ENCODE data around the gene OR6X1.

OR6X1 gene, protein sequence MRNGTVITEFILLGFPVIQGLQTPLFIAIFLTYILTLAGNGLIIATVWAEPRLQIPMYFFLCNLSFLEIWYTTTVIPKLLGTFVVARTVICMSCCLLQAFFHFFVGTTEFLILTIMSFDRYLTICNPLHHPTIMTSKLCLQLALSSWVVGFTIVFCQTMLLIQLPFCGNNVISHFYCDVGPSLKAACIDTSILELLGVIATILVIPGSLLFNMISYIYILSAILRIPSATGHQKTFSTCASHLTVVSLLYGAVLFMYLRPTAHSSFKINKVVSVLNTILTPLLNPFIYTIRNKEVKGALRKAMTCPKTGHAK

DNA sequence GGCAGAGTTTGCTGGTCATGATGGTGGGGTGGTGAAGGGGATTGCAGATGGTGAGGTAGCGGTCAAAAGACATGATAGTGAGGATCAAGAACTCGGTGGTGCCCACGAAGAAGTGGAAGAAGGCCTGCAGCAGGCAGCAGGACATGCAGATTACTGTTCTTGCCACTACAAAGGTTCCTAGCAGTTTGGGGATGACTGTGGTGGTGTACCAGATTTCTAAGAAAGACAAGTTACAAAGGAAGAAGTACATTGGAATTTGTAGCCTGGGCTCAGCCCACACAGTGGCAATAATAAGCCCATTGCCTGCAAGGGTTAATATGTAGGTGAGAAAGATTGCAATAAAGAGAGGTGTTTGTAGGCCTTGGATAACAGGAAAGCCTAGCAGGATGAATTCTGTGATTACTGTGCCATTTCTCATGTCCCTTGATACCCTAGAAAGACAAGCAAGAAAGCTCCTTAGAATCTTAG lies at the start of gene OR6X1:
OR6X1 (minus strand) TSS at position 418 of the 468 bp plus-strand sequence; CDS start at position 418, 0 bp downstream.
- H3K4me3 ChIP-seq (ENCODE audit: low read length), result no peak within 1 kb of the TSS
- no peak for TF ChIP-seq ZNF274 (IDR thresholded peaks at IDR 0.05; ENCODE audit: low read depth, low read length)

DNA sequence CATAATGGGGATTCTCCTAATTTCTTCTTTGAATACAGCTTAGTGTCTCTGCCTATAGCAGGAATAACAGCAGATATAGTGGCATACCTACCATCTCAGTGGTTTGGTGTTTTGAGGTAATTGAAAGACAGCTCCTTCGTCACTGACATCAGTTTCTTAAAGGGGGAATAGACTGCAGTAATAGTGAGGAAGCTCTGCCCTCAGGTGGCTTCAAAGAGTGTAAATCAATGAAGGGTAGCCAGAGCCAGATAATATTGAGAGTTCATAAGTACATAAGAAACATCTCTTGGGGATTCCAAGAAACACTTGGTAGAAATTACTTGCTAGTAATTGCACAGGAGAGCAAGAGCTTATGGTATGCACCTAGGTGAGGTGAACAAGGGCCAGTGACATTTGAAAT lies 47.4 kb upstream of the OR6X1 start:
- no peak for TF ChIP-seq ZNF274 (IDR thresholded peaks at IDR 0.05; ENCODE audit: low read depth, low read length)
- no peak overlapping the region for H3K4me3 ChIP-seq (ENCODE audit: low read length)

DNA sequence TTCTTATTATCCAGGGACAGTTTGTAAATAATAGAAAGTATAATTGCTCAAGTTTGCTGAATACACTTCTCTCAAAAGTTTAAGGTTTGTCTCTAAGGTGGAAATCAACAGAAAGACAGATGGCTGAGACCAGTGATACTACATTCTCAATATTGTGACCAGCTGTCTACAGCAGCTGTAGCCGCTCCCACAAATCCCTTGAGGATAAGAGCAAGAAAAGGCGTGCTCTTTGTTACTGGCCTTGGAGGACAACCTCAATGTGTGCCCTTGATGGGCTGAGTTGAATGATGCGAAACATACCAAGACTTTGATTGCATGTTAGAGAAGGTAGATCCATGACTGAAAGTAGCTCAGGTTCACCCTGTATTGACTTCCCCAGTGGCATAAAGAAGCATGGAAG lies 45.7 kb upstream of the OR6X1 start:
- H3K4me3 ChIP-seq (ENCODE audit: low read length), result no peak overlapping the region

DNA sequence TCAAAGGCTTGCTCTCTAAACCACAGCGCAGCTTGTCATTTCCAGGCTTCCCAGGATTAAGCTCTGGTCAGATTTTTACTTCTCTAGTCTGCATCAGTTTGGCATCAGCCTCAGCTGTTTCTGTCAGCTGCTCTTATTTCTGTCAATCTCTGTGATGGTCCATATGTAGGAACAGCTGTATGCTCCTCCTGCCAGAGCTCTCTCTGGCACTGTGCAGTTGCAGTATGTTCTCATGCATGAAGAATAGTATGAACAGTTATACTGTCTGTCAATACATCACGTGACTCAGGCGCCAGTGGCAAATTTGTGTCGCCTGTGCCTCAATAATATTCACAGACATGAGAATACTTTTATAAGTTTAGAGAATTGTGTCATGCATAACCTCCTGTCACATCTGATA lies 45.1 kb upstream of the OR6X1 start:
- no peak for TF ChIP-seq ZNF274 (IDR thresholded peaks at IDR 0.05; ENCODE audit: low read depth, low read length)
- no peak overlapping the region for H3K4me3 ChIP-seq (ENCODE audit: low read length)

More for the DNA sequence above, 45.7 kb upstream of the OR6X1 start:
- TF ChIP-seq ZNF274 (IDR thresholded peaks at IDR 0.05; ENCODE audit: low read depth, low read length), result no peak

DNA sequence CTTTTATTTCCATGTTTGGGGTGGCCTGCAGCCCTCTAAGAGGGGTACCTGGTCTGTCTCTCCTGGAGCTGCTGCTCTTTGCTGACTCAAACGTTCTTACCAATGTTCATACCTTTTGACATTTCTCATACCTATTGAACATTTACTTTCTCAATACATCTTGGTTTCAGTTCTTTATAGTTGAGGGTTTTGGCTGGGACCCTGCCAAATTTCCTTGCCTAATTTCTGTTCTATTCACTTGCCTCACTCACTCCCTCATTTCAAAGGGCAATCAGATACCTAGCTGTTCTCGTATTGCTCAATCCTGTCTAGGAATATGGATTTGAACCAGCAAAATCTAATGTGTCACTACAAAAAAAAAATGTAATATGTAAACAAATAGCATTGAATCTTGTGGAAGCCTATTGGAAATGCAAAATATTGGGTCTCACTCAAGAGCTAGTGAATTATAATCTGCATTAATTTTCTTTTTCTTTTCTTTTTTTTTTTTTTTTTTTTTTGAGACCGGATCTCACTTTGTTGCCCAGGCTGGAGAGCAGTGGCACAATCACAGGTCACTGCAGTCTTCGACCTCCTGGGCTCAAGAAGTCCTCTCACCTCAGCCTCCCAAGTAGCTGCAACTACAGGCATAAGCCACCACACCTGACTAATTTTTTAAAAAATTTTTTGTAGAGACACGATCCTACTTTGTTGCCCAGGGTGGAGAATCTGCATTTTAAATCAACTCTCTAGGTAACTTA lies 44.4 kb upstream of the OR6X1 start:
- H3K4me3 ChIP-seq (ENCODE audit: low read length), result no peak overlapping the region
- no peak for TF ChIP-seq ZNF274 (IDR thresholded peaks at IDR 0.05; ENCODE audit: low read depth, low read length)

DNA sequence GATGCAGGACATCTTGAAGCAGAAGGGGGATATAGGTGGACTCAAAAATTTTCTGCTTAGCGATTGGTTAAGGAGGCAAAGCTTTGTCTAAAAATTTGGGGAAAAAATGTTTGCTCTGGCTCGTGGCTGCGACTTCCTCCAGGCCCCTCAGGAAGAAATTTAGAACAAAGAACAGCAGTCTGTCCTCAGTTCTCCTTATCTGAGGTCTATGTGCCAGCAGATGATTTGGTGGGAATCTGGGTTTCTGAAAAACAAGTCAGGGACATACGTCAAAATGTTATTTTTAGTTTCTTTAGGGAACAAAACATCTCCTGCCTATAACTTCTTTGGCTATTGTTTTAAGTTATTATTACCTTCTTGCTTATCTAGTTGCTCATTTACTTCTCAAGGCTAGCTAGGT lies 43.8 kb upstream of the OR6X1 start:
- no peak overlapping the region for H3K4me3 ChIP-seq (ENCODE audit: low read length)
- no peak for TF ChIP-seq ZNF274 (IDR thresholded peaks at IDR 0.05; ENCODE audit: low read depth, low read length)

DNA sequence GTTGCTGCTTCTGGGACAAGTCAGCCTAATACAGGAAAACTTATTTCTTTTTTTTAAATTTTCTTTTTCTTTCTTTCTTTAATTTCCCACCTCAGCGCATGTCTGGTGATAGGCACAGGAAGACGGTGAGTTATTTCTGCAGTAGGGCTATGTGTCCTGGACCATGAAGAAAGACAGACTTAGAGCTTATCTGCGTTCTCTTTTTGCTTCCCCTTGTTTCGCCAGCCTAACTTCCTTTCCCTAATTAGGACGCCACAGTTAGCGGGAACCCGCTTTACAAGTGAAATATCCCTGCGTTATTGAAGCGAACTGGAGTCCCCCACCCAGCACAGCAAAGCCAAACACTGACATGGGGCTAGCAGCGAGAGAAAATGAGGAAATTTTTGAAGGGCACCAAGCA lies 43.2 kb upstream of the OR6X1 start:
- no peak for TF ChIP-seq ZNF274 (IDR thresholded peaks at IDR 0.05; ENCODE audit: low read depth, low read length)

DNA sequence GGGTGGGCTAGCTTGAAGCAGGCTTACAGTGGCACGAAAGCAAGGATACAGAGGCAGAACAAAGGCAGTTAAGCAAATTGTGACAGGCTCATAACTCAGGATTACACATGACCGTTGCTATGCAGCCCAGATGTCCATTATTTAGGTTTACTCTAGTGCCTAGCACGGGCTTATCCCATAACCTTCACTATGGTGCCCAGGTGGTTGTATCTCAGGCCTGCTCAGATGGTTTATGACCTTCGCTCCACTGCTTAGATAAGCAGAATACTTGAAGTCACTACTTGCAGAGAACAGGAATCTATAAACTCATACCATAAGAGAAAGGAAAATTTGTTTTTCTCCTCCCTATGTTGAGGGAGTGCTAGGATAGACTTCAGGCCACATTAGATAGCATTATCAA lies 42.8 kb upstream of the OR6X1 start:
- no peak overlapping the region for H3K4me3 ChIP-seq (ENCODE audit: low read length)
- no peak for TF ChIP-seq ZNF274 (IDR thresholded peaks at IDR 0.05; ENCODE audit: low read depth, low read length)

More for the DNA sequence above, 43.2 kb upstream of the OR6X1 start:
- H3K4me3 ChIP-seq (ENCODE audit: low read length), result no peak overlapping the region

DNA sequence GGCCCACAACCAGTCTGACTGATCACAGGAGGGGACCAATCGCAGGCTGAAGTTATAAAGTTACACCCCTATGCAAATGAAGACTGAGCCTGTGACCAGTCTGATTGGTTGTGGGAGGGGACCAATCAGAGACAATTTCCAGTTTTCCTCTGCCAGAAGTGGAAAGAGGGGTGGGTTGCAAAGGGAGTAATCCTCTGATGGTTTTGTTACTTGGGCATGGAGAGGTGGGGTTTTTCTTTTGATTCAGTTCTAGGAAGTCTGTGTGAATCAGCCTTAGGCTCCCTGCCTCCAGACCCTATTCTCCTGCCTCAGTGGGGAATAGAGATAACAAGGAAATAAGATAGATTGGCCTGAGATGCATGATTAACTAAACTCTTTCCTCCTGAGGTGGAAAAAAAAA lies 41.9 kb upstream of the OR6X1 start:
- TF ChIP-seq ZNF274 (IDR thresholded peaks at IDR 0.05; ENCODE audit: low read depth, low read length), result no peak
- no peak overlapping the region for H3K4me3 ChIP-seq (ENCODE audit: low read length)

DNA sequence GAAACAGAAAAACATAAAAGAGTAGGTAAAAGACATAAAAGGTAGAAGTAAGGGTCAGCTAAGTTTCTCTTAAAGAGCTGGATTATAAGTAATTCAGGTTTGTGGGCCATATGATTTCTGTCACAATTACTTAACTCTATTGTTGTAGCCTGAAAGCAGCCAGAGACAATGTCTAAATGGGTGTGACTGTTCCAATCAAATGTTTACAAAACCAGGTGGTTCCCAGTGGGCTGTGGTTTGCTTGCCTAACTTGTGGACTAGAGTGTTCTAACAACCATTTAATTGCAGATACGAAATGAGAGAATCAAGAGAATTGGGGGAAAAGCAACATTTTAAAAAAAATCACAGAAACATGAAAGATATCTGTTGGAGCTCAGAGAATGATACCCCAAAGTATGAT lies 29.2 kb upstream of the OR6X1 start:
- H3K4me3 ChIP-seq (ENCODE audit: low read length), result no peak overlapping the region
- no peak for TF ChIP-seq ZNF274 (IDR thresholded peaks at IDR 0.05; ENCODE audit: low read depth, low read length)

DNA sequence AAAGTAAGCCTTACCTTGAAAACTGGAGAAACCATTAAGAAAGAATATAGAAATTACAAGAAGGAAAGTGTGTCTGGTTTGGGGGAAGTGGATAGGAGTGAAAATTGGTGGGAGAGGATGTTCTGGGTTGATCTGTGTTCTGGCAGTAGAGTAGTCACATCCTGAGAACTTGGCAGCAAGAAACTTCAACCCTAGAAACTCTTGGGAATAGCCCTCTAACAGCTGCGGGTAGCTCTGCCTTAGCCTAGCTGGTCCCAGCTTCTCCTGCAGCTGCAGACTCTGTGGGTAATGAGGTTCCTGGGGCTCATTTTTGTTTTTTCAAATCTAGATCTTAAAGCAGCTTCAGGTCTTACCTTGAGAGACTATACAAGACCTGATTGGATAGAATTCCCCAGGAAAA lies 24.2 kb upstream of the OR6X1 start:
- H3K4me3 ChIP-seq (ENCODE audit: low read length), result no peak overlapping the region
- TF ChIP-seq ZNF274 (IDR thresholded peaks at IDR 0.05; ENCODE audit: low read depth, low read length), result no peak

DNA sequence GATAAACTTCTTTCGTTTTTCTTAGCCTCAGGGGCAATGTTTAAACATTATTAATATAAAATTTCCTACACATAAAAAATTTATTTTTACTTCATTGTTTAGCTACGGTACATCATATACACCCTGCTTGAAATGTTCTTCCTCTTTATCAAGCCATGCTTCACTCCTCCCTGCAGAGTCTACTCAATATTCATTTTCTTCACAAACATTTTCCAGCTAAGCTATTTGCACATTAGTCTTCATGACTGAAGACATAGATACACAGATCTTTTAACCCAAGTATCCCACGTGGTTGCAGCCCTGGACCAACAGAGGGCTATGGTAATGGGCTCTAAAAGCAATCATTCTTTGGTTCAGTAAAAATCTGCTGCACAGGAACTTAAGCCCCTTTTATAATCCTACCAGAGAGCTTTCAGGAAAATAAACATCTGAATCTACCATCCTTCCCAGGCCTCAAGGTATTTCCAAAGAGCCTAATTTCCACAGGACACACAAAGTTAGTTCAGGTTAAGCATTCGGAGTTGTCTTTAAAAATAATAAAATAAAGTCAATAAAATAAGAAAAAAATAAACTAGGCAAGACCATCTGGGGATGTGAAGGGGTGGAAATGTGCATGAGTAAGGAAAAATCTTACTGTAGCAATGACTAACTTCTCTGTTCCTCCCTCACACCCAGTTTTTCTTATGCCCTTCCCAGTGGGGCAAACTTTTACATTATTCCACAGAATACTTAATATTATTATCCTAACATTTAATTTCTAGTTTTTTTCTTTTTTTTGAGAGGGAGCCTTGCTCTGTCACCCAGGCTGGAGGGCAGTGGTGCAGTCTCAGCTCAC lies 21.6 kb upstream of the OR6X1 start:
- H3K4me3 ChIP-seq (ENCODE audit: low read length), result no peak overlapping the region
- no peak for TF ChIP-seq ZNF274 (IDR thresholded peaks at IDR 0.05; ENCODE audit: low read depth, low read length)

DNA sequence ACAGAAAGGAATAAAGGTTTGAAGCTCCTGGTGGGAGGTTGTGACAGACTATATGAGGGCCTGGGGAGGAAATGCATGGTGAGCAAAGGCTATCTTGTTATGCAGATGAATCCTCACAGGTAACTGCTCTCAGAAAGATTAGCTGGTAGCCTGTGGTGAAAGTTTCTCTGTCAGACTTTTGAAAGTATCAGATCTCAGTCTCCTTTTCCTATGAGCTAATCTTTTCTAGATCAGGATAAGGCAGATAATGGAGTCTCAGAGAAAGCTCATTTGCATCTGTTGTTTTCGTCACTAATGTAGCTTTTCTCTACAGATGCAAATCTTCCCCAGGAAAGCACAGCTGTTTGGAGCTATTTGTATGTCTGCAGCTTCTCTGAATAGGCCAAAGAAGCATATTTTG lies 21.0 kb upstream of the OR6X1 start:
- no peak overlapping the region for H3K4me3 ChIP-seq (ENCODE audit: low read length)
- TF ChIP-seq ZNF274 (IDR thresholded peaks at IDR 0.05; ENCODE audit: low read depth, low read length), result no peak

DNA sequence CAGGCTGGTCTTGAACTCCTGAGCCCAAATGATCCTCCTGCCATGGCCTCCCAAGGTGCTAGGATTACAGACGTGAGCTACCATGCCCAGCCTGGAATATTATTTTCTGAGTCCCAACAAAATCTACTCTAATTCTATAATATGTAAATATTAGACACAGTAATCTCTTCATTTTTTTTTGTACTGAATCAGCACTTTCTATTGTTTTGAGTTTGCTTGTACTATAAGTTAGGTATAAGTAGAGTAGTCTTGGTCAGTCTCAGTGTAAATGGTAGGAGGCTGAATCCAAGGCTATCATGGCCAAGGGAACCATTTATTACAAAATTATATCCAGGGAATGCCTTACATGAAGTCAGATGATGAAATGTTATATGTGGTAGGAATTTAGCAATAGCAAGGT lies 19.6 kb upstream of the OR6X1 start:
- TF ChIP-seq ZNF274 (IDR thresholded peaks at IDR 0.05; ENCODE audit: low read depth, low read length), result no peak
- no peak overlapping the region for H3K4me3 ChIP-seq (ENCODE audit: low read length)
